Esophagus muscularis mucosa (tissue), 3 donors: ENCODE data around the gene RPS6KA2.

Experiments used
- CTCF ChIP-seq, 3 experiments: fragments of 200-600 bp in 2 of 3; fragments of 450-650 bp in 1 of 3; sonication (generic) in 2 of 3; IDR thresholded peaks; one replicate each; pipeline ENCODE4 v1.5.1; 2017 to 2019; ENCODE audit warnings: antibody characterized with exemption in 3 of 3, mild to moderate bottlenecking in 2 of 3, moderate library complexity in 1 of 3
- POLR2A ChIP-seq: fragments of 450-650 bp; IDR thresholded peaks from one replicate; pipeline ENCODE4 v1.6.1; 2017; ENCODE audit warnings: antibody characterized with exemption, moderate library complexity, mild to moderate bottlenecking, low read depth

DNA sequence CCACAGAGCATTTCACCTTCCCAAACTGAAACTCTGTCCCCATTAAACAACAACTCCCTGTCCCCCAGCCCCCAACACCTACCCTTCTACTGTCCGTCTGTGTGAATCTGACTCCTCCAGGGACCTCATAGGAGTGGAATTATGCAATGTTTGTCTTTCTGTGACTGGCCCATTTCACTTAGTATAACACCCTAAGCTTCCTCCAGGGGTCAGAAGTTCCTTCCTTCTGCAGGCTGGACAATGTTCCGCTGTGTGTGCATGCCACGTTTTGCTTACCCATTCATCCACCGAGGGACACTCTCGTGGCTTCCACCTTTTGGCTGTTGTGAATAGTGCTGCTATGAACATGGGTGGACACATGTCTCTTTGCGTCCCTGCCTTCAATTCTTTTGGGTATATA, 206.7 kb downstream of the RPS6KA2 start:
- TF ChIP-seq CTCF (IDR thresholded peaks at IDR 0.05), result no peak
- no peak for TF ChIP-seq POLR2A
